Stomach (tissue), 9 donors: Measurements from ENCODE around the gene NRG3. TPM values are rescaled to one million over a fixed set of nuclear protein-coding genes. Genes with fewer than 3 reads are reported as not detected.
"Not testable (repeated sequence)": the region's sequence is repeated elsewhere in the genome, so short reads cannot be mapped to it uniquely, and the experiment has no call there.

ENCODE experiments used
- DNase-seq, 2 donors: peaks; one replicate each; pipeline versions ENCODE4 v3.0.0 to v3.0.0-alpha.2; 2013 to 2019
- H3K27ac ChIP-seq, 5 donors: fragments of 200-600 bp in 4 of 5; sonication (generic) in 4 of 5; one replicate each; pipeline ENCODE4 v1.5.1; 2013 to 2019; ENCODE audit warnings: mild to moderate bottlenecking in 1 of 5, moderate library complexity in 1 of 5
- H3K27me3 ChIP-seq, 3 donors: fragments of 200-600 bp; sonication (generic); one replicate each; pipeline ENCODE4 v1.5.1; 2017 to 2019; ENCODE audit warnings: mixed run types in 1 of 3
- H3K36me3 ChIP-seq, 4 donors: fragments of 200-600 bp; sonication (generic); 1 replicate in 3 of 4; 2 replicates in 1 of 4; pipeline ENCODE4 v1.5.1; 2016 to 2019
- H3K4me1 ChIP-seq, 4 donors: fragments of 200-600 bp; sonication (generic); one replicate each; pipeline ENCODE4 v1.5.1; 2016 to 2019
- H3K4me3 ChIP-seq, 4 donors: fragments of 200-600 bp; sonication (generic) in 3 of 4; one replicate each; pipeline ENCODE4 v1.5.1; 2016 to 2019; ENCODE audit warnings: mild to moderate bottlenecking in 1 of 4
- H3K9me3 ChIP-seq, 4 donors: fragments of 200-600 bp; sonication (generic); one replicate each; pipeline ENCODE4 v1.5.1; 2016 to 2019
- EP300 ChIP-seq: sonication (generic); formaldehyde crosslinking; IDR thresholded peaks from one replicate; pipeline ENCODE4 v1.6.1; 2017; ENCODE audit warnings: antibody characterized with exemption
- POLR2A ChIP-seq, 4 donors: fragments of 450-650 bp; IDR thresholded peaks; one replicate each; pipeline ENCODE4 v1.6.1; 2016; ENCODE audit warnings: antibody characterized with exemption in 4 of 4, control low read depth in 2 of 4, mild to moderate bottlenecking in 1 of 4, moderate library complexity in 1 of 4
- POLR2AphosphoS5 ChIP-seq, 3 donors: sonication (generic); formaldehyde crosslinking; IDR thresholded peaks; one replicate each; pipeline ENCODE4 v1.6.1; 2016; ENCODE audit warnings: antibody characterized with exemption in 3 of 3
- WGBS, 5 donors: extraction: QIAGEN DNeasy Blood & Tissue Kit in 3 of 5; methylation state at CpG; one replicate each; pipeline versions ENCODE4 v1.1.5 to v1.1.7; 2013 to 2018; 5-methylcytosine and 5-hydroxymethylcytosine counted together
- intact Hi-C: fragments of 100-400 bp; cut with DNase I; formaldehyde crosslinking; loops from one replicate; pipeline ENCODE4 v1.15.1; 2023; ENCODE audit warnings: low total_unique reads
- polyA plus RNA-seq, 3 donors: library from polyadenylated mRNA; stranded (reverse); fragments of 200-250 nt; gene quantifications; one replicate each; pipeline ENCODE4 v1.2.3, GENCODE V29; 2013
- total RNA-seq, 5 donors: library from RNA; depleted of rRNA; stranded (reverse); fragments of >200 nt; gene quantifications; one replicate each; pipeline versions ENCODE4 v1.1.0 to v1.2.3, GENCODE V29; 2014 to 2016
- TF ChIP-seq, protein P1 (sequence below), 7 experiments: fragments of 450-650 bp in 4 of 7; fragments of 200-600 bp in 3 of 7; sonication (generic) in 3 of 7; IDR thresholded peaks; one replicate each; pipeline ENCODE4 v1.5.1; 2016 to 2019; ENCODE audit warnings: antibody characterized with exemption in 7 of 7, control low read depth in 2 of 7, mild to moderate bottlenecking in 1 of 7
- donor health status: healthy with polysubstance abuse.
- donor health status: Bipolar disorder and iron deficiency.
- donor health status: healthy.

Gene NRG3
- total and polyA plus RNA-seq, 8 donors, result 0.08 to 2.5 (median 0.52) TPM; not detected in 4

DNA sequence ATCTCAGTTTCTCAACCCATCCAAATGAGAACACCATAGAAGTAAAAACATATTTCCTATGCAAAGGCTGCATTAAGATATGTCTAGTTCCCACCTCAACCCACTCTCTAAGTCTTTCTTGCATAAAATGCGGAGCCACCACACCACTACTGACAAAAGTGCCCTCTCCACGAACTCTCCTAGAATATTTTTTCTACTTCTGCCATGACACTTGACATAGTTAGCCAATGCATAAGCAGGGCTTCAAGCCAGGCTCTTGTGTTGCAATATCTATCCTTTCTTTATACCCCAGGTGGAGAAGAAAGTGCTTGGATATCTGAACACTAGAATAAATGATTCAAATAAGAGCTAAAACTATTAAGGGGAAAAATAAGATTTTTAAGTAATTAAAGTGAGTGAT, 465.2 kb downstream of the NRG3 start:
- Histone ChIP-seq H3K36me3 (no peaks in the 10 kb centered on the region), H3K9me3 (no peaks in the 10 kb centered on the region), H3K4me3 (no peak overlapping the region), H3K4me1 (no peaks in the 10 kb centered on the region), H3K27ac (no peak overlapping the region), H3K27me3 (no peaks in the 10 kb centered on the region)
- 69 to 86% (median 81%) methylated on average over 2 of the region's 2 CpGs for WGBS, 5 donors
- no peak for TF ChIP-seq EP300
- TF ChIP-seq POLR2AphosphoS5 (IDR thresholded peaks at IDR 0.05), result no peak
- no peak for TF ChIP-seq POLR2A (IDR thresholded peaks at IDR 0.05)
- TF ChIP-seq, protein P1, sequence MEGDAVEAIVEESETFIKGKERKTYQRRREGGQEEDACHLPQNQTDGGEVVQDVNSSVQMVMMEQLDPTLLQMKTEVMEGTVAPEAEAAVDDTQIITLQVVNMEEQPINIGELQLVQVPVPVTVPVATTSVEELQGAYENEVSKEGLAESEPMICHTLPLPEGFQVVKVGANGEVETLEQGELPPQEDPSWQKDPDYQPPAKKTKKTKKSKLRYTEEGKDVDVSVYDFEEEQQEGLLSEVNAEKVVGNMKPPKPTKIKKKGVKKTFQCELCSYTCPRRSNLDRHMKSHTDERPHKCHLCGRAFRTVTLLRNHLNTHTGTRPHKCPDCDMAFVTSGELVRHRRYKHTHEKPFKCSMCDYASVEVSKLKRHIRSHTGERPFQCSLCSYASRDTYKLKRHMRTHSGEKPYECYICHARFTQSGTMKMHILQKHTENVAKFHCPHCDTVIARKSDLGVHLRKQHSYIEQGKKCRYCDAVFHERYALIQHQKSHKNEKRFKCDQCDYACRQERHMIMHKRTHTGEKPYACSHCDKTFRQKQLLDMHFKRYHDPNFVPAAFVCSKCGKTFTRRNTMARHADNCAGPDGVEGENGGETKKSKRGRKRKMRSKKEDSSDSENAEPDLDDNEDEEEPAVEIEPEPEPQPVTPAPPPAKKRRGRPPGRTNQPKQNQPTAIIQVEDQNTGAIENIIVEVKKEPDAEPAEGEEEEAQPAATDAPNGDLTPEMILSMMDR (IDR thresholded peaks at IDR 0.05), result no peak
- DNase-seq, result no peak
- intact Hi-C loops, result no loop called here

DNA sequence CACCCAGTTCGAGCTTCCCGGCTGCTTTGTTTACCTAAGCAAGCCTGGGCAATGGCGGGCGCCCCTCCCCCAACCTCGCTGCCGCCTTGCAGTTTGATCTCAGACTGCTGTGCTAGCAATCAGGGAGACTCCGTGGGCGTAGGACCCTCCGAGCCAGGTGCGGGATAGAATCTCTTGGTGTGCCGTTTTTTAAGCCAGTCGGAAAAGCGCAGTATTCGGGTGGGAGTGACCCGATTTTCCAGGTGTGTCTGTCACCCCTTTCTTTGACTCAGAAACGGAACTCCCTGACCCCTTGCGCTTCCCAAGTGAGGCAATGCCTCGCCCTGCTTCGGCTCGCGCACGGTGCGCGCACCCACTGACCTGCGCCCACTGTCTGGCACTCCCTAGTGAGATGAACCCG, 474.6 kb downstream of the NRG3 start:
- DNase-seq, H3K27ac ChIP-seq, intact Hi-C loops: not testable (repeated sequence)

DNA sequence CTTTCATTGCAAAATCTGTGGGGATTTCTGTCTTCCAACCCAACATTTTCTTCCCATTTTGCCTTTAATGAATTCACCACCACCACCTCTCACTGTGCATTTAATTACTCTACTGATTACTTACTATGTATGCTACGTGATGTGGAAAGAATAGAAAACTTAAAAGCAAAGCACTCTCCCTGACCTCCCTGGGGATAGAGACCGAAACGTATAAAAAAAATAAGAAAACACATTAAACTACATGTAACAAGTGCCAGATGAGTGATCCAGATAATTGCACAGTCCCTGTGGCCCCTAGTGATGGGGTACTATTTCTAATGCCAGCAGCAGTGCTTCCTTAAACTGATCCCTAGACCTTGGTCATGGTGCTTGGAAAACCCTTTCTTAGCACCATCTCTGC, 478.4 kb downstream of the NRG3 start:
- Histone ChIP-seq H3K36me3 (no peaks in the 10 kb centered on the region), H3K27me3 (no peaks in the 10 kb centered on the region), H3K4me3 (no peak overlapping the region), H3K9me3 (no peaks in the 10 kb centered on the region), H3K4me1 (no peaks in the 10 kb centered on the region), H3K27ac (no peak overlapping the region)
- no peak for TF ChIP-seq POLR2A (IDR thresholded peaks at IDR 0.05)
- TF ChIP-seq EP300, result no peak
- TF ChIP-seq, protein P1 (IDR thresholded peaks at IDR 0.05), result no peak
- no peak for TF ChIP-seq POLR2AphosphoS5 (IDR thresholded peaks at IDR 0.05)
- no peak for DNase-seq
- WGBS, 5 donors, result 90 to 96% (median 93%) methylated on average over 3 of the region's 3 CpGs
- intact Hi-C loops, result no loop called here

More for the DNA sequence above, 474.6 kb downstream of the NRG3 start:
- H3K36me3 ChIP-seq, H3K9me3 ChIP-seq, H3K4me3 ChIP-seq, H3K4me1 ChIP-seq, H3K27me3 ChIP-seq: not testable (repeated sequence)
- 79 to 89% (median 85%) methylated on average over 16 to 22 of the region's 26 CpGs for WGBS, 5 donors

GRCh38 chr10:82358486-82359099, 483.6 kb downstream of the NRG3 start:
- intact Hi-C loops, result no loop called here
- Histone ChIP-seq H3K9me3 (no peaks in the 10 kb centered on the region), H3K27ac (peak overlapping the region in 2 of 5 donors; percentile 12 to 13), H3K36me3 (no peaks in the 10 kb centered on the region), H3K4me1 (no peaks in the 10 kb centered on the region), H3K27me3 (no peaks in the 10 kb centered on the region), H3K4me3 (peak overlapping the region in 1 of 4 donors; percentile 0)
- TF ChIP-seq POLR2AphosphoS5 (IDR thresholded peaks at IDR 0.05) (no peak), EP300 (no peak), POLR2A (IDR thresholded peaks at IDR 0.05) (no peak)
- TF ChIP-seq, protein P1 (IDR thresholded peaks at IDR 0.05), result no peak
- WGBS, 5 donors, result 63 to 76% (median 72%) methylated on average over 16 of the region's 16 CpGs
- DNase-seq, result peak in 1 of 2 donors; percentile 52

DNA sequence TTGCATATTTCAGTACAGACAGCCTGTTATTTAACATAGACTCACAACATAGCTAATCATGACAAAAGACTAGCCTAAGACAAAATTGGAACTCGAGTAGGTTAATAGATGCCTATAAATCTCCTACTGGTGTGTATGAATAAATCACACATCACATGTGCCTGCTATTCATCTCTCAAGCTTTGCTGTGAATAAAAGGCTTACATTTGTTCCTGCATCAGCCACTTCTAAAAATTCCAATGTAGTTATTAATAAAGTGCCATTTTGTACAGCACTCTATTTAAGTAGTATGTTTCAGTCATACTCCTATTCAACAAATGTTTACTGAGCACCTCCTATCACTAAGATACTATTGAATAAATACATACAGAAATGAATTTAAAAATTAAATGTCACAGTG, 486.3 kb downstream of the NRG3 start:
- Histone ChIP-seq H3K36me3 (no peaks in the 10 kb centered on the region), H3K9me3 (no peaks in the 10 kb centered on the region), H3K27ac (no peak overlapping the region), H3K4me1 (no peaks in the 10 kb centered on the region), H3K27me3 (no peaks in the 10 kb centered on the region), H3K4me3 (no peak overlapping the region)
- no peak for DNase-seq
- intact Hi-C loops, result no loop called here
- WGBS, 5 donors, result 48 to 78% (median 62%) methylated on average over 1 of the region's 1 CpG
- no peak for TF ChIP-seq POLR2AphosphoS5 (IDR thresholded peaks at IDR 0.05)
- no peak for TF ChIP-seq EP300
- no peak for TF ChIP-seq POLR2A (IDR thresholded peaks at IDR 0.05)
- TF ChIP-seq, protein P1 (IDR thresholded peaks at IDR 0.05), result no peak
